Testis (tissue), 3 donors: ENCODE results near the gene MLPH. TPM values are rescaled to one million over a fixed set of nuclear protein-coding genes. Genes with fewer than 3 reads are reported as not detected.

Experiments
- DNase-seq: peaks from one replicate; pipeline ENCODE4 v3.0.0-alpha.2; 2019
- H3K27ac ChIP-seq, 2 donors: fragments of 200-600 bp; sonication (generic); one replicate each; pipeline ENCODE4 v1.5.1; 2019
- H3K27me3 ChIP-seq: fragments of 200-600 bp; sonication (generic); one replicate; pipeline ENCODE4 v1.5.1; 2019
- H3K36me3 ChIP-seq: fragments of 200-600 bp; sonication (generic); one replicate; pipeline ENCODE4 v1.5.1; 2017; ENCODE audit warnings: low read depth; ENCODE audit errors: missing control alignments
- H3K4me1 ChIP-seq: fragments of 200-600 bp; sonication (generic); one replicate; pipeline ENCODE4 v1.5.1; 2019
- H3K4me3 ChIP-seq, 2 donors: fragments of 200-600 bp; sonication (generic); one replicate each; pipeline ENCODE4 v1.5.1; 2017 to 2019
- H3K9me3 ChIP-seq: fragments of 200-600 bp; sonication (generic); one replicate; pipeline ENCODE4 v1.5.1; 2017
- CTCF ChIP-seq, 3 experiments: fragments of 450-650 bp in 2 of 3; fragments of 200-600 bp in 1 of 3; sonication (generic) in 1 of 3; IDR thresholded peaks; one replicate each; pipeline ENCODE4 v1.5.1; 2016 to 2019; ENCODE audit warnings: antibody characterized with exemption in 3 of 3, mild to moderate bottlenecking in 2 of 3, moderate library complexity in 1 of 3
- POLR2A ChIP-seq: fragments of 450-650 bp; IDR thresholded peaks from one replicate; pipeline ENCODE4 v1.6.1; 2017; ENCODE audit warnings: antibody characterized with exemption, mild to moderate bottlenecking, moderate library complexity
- WGBS, 2 donors: methylation state at CpG; one replicate each; pipeline ENCODE4 v1.1.5; 2018; 5-methylcytosine and 5-hydroxymethylcytosine counted together
- intact Hi-C: fragments of 100-400 bp; cut with DNase I; formaldehyde crosslinking; loops from one replicate; pipeline ENCODE4 v1.15.1; 2023; ENCODE audit warnings: low total_unique reads
- polyA plus RNA-seq: library from polyadenylated mRNA; stranded (reverse); fragments of 350-450 nt; fragmentation: Illumina TruSeq; extraction: RNeasy Lipid Tissue Mini Kit (QIAGEN cat#74804); gene quantifications from one replicate; pipeline ENCODE4 v1.2.3, GENCODE V29; 2014; ENCODE audit warnings: low read depth, low replicate concordance; ENCODE audit not compliant: insufficient read depth
- total RNA-seq, 2 donors: library from RNA; depleted of rRNA; stranded (reverse); fragments of >200 nt; gene quantifications; one replicate each; pipeline ENCODE4 v1.2.3, GENCODE V29; 2016

MLPH gene
- total and polyA plus RNA-seq, 3 donors from 2014 or later, result 5.5 to 7.4 (median 6.5) TPM

- no peak for DNase-seq
- Histone ChIP-seq H3K36me3 (no peaks in the 10 kb centered on the region), H3K27me3 (no peaks in the 10 kb centered on the region), H3K9me3 (no peaks in the 10 kb centered on the region), H3K27ac (no peak overlapping the region), H3K4me1 (peaks cover 17% of the 10 kb centered on the region), H3K4me3 (no peak overlapping the region)
- intact Hi-C loops, result no loop called here
- TF ChIP-seq CTCF (IDR thresholded peaks at IDR 0.05) (no peak), POLR2A (no peak)
- WGBS, 2 donors, result 79 to 91% methylated on average over 18 of the region's 18 CpGs
Measured at GRCh38 chr2:237538901-237539300, 51.9 kb downstream of the MLPH start.

DNA sequence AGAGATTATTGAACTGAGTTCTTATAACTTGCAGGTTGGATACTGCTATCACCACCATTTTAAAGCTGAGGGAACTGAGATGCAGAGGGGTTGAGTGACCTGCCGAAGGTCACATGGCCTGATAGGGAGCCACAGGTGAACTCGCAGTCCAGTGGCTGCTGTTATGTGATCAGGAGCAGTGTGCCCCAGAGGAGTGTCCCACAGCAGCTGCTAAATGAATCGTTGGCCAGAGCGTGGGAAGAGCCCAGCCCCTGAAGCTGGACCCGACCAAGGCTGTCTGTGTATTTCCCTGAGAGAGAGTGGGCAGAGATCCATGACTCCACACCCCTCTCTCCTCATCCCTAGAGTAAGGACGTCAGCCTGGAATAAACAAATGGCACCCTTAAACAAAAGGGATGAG is 52.6 kb downstream of the MLPH start:
- intact Hi-C loops, result no loop called here
- Histone ChIP-seq H3K4me1 (peaks cover 17% of the 10 kb centered on the region), H3K9me3 (no peaks in the 10 kb centered on the region), H3K27ac (peak overlapping the region; percentile 56 to 84), H3K4me3 (no peak overlapping the region), H3K36me3 (no peaks in the 10 kb centered on the region), H3K27me3 (no peaks in the 10 kb centered on the region)
- 48 to 58% methylated on average over 6 of the region's 6 CpGs for WGBS, 2 donors
- DNase-seq, result peak; percentile 46
- TF ChIP-seq CTCF (IDR thresholded peaks at IDR 0.05), result no peak
- no peak for TF ChIP-seq POLR2A

DNA sequence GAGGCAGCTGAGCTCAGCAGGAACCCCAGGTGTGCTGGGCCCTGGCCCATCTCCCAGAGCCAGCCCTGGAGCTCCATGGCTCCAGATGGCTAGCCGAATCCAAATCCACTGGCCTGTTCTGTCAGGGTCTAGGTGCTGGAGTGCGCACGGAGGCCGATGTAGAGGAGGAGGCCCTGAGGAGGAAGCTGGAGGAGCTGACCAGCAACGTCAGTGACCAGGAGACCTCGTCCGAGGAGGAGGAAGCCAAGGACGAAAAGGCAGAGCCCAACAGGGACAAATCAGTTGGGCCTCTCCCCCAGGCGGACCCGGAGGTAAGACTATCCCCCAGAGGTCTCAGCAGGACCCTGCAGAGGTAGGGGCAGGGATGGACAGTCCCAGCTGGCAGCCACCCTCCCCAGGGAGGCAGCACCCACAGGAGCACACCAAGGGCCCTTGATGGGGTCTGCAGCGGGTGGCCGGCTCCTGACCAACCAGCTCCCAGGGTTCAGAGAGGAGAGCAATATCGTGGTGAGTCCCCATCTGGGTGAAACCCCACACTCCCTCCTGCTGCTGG is 53.2 kb downstream of the MLPH start:
- Histone ChIP-seq H3K9me3 (no peaks in the 10 kb centered on the region), H3K4me3 (no peak overlapping the region), H3K27me3 (no peaks in the 10 kb centered on the region), H3K27ac (peak overlapping the region; percentile 56 to 84), H3K4me1 (peaks cover 17% of the 10 kb centered on the region), H3K36me3 (no peaks in the 10 kb centered on the region)
- DNase-seq, result peak; percentile 36
- 54 to 70% methylated on average over 10 to 13 of the region's 13 CpGs for whole genome bisulfite sequencing, 2 donors
- intact Hi-C loops, result no loop called here
- TF ChIP-seq POLR2A (no peak), CTCF (IDR thresholded peaks at IDR 0.05) (no peak)

DNA sequence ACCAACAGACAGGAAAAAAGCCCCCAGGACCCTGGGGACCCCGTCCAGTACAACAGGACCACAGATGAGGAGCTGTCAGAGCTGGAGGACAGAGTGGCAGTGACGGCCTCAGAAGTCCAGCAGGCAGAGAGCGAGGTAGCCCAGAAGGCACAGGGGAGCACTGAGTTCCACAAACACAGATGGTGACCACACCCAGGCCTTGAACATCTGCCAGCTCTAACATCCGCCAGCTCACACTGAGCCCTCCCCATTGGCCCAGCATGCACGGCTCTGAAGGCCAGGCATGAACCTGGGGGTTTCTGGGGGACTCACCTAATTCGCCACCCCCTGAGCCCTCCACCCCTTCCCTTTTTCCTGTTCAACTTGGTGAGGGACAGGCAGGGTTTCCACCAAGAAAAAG is 53.8 kb downstream of the MLPH start:
- H3K27me3 ChIP-seq, result no peaks in the 10 kb centered on the region
- no peak overlapping the region for H3K4me3 ChIP-seq
- intact Hi-C loops, result no loop called here
- 38 to 57% methylated on average over 6 of the region's 6 CpGs for WGBS, 2 donors
- TF ChIP-seq CTCF (IDR thresholded peaks at IDR 0.05) (no peak), POLR2A (no peak)
- H3K36me3 ChIP-seq, result no peaks in the 10 kb centered on the region
- DNase-seq, result peak; percentile 84
- no peaks in the 10 kb centered on the region for H3K9me3 ChIP-seq
- H3K27ac ChIP-seq, result peak overlapping the region; percentile 56 to 84
- peaks cover 17% of the 10 kb centered on the region for H3K4me1 ChIP-seq

GRCh38 chr2:237541243-237541642 is 54.2 kb downstream of the MLPH start:
- no peak for DNase-seq
- Histone ChIP-seq H3K4me1 (peaks cover 17% of the 10 kb centered on the region), H3K9me3 (no peaks in the 10 kb centered on the region), H3K4me3 (no peak overlapping the region), H3K27me3 (no peaks in the 10 kb centered on the region), H3K27ac (peak overlapping the region in 1 of 2 donors; percentile 84), H3K36me3 (no peaks in the 10 kb centered on the region)
- TF ChIP-seq POLR2A, result no peak
- TF ChIP-seq CTCF (IDR thresholded peaks at IDR 0.05), result no peak
- intact Hi-C loops, result no loop called here
- 71 to 73% methylated on average over 4 to 5 of the region's 5 CpGs for WGBS, 2 donors
